ENCODE measurements around the gene FAM83D.

FAM83D gene

GRCh38 chr20:38926142-38926933 lies at the start of gene FAM83D:
Gene FAM83D, plus strand, starts transcription at chr20:38926417. Its CDS starts 26 bp downstream, at chr20:38926443.
- peak; percentile 82 for DNase-seq (ENCODE audit: low read depth, low spot score)
- H3K36me3 ChIP-seq (ENCODE audit: insufficient read depth, low read length): peaks cover 13% of the 10 kb centered on the region; the same call in 1 of the 2 replicates
- H3K4me3 ChIP-seq: peak within 1 kb of the TSS; percentile 95
- no peak within 1 kb of the TSS; the same call in 1 of the 2 replicates for H3K27ac ChIP-seq
- TF ChIP-seq FOXP2 (optimal IDR thresholded peaks at IDR 0.05; ENCODE audit: control extremely low read depth, extremely low read length, insufficient read depth) (no peak), POLR2AphosphoS5 (IDR thresholded peaks at IDR 0.05; ENCODE audit: borderline replicate concordance, low read depth, low read length) (peak; percentile 95), EZH2 (IDR thresholded peaks at IDR 0.05) (no peak)
- peak within 1 kb of the TSS; percentile 94 for H3K9ac ChIP-seq (ENCODE audit: insufficient read length)
- no peaks in the 10 kb centered on the region for H3K9me3 ChIP-seq (ENCODE audit: low read depth, low read length)

GRCh38 chr20:38877483-38877882 lies 48.7 kb upstream of the FAM83D start:
- DNase-seq (ENCODE audit: low read depth, low spot score): no peak
- Histone ChIP-seq H3K27ac (no peak overlapping the region), H3K9ac (ENCODE audit: insufficient read length) (no peak overlapping the region), H3K36me3 (ENCODE audit: insufficient read depth, low read length) (no peaks in the 10 kb centered on the region), H3K9me3 (ENCODE audit: low read depth, low read length) (no peaks in the 10 kb centered on the region), H3K4me3 (no peak overlapping the region)
- no peak for TF ChIP-seq POLR2AphosphoS5 (IDR thresholded peaks at IDR 0.05; ENCODE audit: borderline replicate concordance, low read depth, low read length)
- TF ChIP-seq EZH2 (IDR thresholded peaks at IDR 0.05): no peak
- TF ChIP-seq FOXP2 (optimal IDR thresholded peaks at IDR 0.05; ENCODE audit: control extremely low read depth, extremely low read length, insufficient read depth): no peak

DNA sequence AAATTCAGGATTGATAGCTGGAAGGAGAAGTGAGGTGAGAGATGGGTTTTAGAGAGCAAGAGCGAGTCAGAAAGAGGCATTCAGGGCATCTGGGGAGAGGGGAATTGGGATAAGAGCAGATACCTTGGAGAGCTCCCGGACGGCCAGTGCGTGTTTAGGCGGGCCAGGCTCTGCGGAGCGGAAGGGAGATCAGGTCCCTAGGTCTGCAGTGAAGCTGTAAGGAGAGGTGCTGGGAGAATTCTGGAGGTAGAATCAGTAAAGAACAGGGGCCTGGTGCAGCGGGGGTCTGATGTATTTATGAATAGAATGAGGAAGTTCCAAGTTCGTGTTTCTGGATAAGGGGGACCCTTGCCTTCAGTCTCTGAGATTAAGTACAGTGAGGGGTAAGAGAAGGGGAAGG lies 47.4 kb upstream of the FAM83D start:
- no peak overlapping the region for H3K9ac ChIP-seq (ENCODE audit: insufficient read length)
- no peak overlapping the region for H3K4me3 ChIP-seq
- no peaks in the 10 kb centered on the region for H3K9me3 ChIP-seq (ENCODE audit: low read depth, low read length)
- DNase-seq (ENCODE audit: low read depth, low spot score): no peak
- no peak for TF ChIP-seq POLR2AphosphoS5 (IDR thresholded peaks at IDR 0.05; ENCODE audit: borderline replicate concordance, low read depth, low read length)
- no peak for TF ChIP-seq EZH2 (IDR thresholded peaks at IDR 0.05)
- no peak for TF ChIP-seq FOXP2 (optimal IDR thresholded peaks at IDR 0.05; ENCODE audit: control extremely low read depth, extremely low read length, insufficient read depth)
- no peak overlapping the region for H3K27ac ChIP-seq
- no peaks in the 10 kb centered on the region for H3K36me3 ChIP-seq (ENCODE audit: insufficient read depth, low read length)

GRCh38 chr20:38880952-38881735 lies 45.1 kb upstream of the FAM83D start:
- H3K4me3 ChIP-seq: no peak overlapping the region
- TF ChIP-seq FOXP2 (optimal IDR thresholded peaks at IDR 0.05; ENCODE audit: control extremely low read depth, extremely low read length, insufficient read depth) (no peak), POLR2AphosphoS5 (IDR thresholded peaks at IDR 0.05; ENCODE audit: borderline replicate concordance, low read depth, low read length) (no peak), EZH2 (IDR thresholded peaks at IDR 0.05) (no peak)
- no peak for DNase-seq (ENCODE audit: low read depth, low spot score)

DNA sequence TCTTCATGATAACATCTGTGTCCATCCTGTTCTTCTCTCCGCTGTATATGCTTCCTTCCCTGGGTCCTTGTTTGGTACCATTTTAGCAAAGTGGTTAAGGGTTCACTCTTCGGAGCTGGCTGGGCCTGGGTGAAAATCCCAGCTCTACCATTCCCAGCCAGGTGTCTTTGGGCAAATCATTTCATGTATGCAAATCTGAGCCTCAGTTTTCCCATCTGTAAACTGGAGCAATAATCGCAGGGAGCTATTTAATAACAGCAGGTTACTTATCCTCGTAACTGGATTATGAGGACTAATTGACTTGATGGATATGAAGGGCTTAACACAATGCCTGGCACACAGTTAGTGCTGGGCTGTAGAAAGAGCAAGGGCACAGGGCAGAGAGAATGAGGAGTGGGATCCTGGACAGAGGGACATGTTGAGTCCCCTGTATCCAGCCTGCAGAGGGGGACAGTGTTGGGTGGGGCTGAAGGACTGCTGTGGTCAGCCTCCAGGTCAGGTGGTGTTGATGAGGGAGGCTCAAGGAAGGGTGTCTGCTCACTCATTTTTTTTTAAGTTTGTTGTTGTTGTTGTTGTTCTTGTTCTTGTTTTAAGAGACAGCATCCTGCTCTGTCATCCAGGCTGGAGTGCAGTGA lies 44.3 kb upstream of the FAM83D start:
- H3K9me3 ChIP-seq (ENCODE audit: low read depth, low read length): no peaks in the 10 kb centered on the region
- no peaks in the 10 kb centered on the region for H3K36me3 ChIP-seq (ENCODE audit: insufficient read depth, low read length)
- H3K9ac ChIP-seq (ENCODE audit: insufficient read length): no peak overlapping the region
- H3K4me3 ChIP-seq: no peak overlapping the region
- TF ChIP-seq FOXP2 (optimal IDR thresholded peaks at IDR 0.05; ENCODE audit: control extremely low read depth, extremely low read length, insufficient read depth): no peak
- TF ChIP-seq EZH2 (IDR thresholded peaks at IDR 0.05): no peak
- TF ChIP-seq POLR2AphosphoS5 (IDR thresholded peaks at IDR 0.05; ENCODE audit: borderline replicate concordance, low read depth, low read length): no peak
- no peak overlapping the region for H3K27ac ChIP-seq
- no peak for DNase-seq (ENCODE audit: low read depth, low spot score)

More at GRCh38 chr20:38880952-38881735, 45.1 kb upstream of the FAM83D start:
- Histone ChIP-seq H3K27ac (no peak overlapping the region), H3K9me3 (ENCODE audit: low read depth, low read length) (no peaks in the 10 kb centered on the region), H3K36me3 (ENCODE audit: insufficient read depth, low read length) (no peaks in the 10 kb centered on the region), H3K9ac (ENCODE audit: insufficient read length) (no peak overlapping the region)

DNA sequence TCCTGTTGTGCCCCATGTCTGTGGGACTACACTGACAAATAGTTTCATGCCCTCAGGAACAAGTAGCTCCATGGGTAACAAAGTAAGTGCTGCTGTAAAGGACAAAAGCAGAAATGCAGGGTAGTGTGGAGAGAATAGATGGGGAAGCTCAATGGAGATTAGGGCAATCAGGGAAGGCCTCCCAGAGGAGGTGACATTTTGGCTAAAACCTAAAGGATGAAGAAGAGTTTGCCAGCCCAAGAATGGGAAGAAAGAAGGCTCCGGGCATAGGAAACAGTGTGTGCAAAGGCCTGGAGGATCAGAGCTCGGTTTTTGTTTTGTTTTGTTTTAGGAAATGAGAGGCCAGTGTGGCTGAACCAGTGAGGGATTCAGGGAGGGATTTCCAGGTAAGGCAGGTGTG lies 43.6 kb upstream of the FAM83D start:
- Histone ChIP-seq H3K9ac (ENCODE audit: insufficient read length) (no peak overlapping the region), H3K27ac (no peak overlapping the region), H3K36me3 (ENCODE audit: insufficient read depth, low read length) (no peaks in the 10 kb centered on the region), H3K4me3 (no peak overlapping the region), H3K9me3 (ENCODE audit: low read depth, low read length) (no peaks in the 10 kb centered on the region)
- DNase-seq (ENCODE audit: low read depth, low spot score): no peak
- TF ChIP-seq EZH2 (IDR thresholded peaks at IDR 0.05): no peak
- no peak for TF ChIP-seq POLR2AphosphoS5 (IDR thresholded peaks at IDR 0.05; ENCODE audit: borderline replicate concordance, low read depth, low read length)
- TF ChIP-seq FOXP2 (optimal IDR thresholded peaks at IDR 0.05; ENCODE audit: control extremely low read depth, extremely low read length, insufficient read depth): no peak

DNA sequence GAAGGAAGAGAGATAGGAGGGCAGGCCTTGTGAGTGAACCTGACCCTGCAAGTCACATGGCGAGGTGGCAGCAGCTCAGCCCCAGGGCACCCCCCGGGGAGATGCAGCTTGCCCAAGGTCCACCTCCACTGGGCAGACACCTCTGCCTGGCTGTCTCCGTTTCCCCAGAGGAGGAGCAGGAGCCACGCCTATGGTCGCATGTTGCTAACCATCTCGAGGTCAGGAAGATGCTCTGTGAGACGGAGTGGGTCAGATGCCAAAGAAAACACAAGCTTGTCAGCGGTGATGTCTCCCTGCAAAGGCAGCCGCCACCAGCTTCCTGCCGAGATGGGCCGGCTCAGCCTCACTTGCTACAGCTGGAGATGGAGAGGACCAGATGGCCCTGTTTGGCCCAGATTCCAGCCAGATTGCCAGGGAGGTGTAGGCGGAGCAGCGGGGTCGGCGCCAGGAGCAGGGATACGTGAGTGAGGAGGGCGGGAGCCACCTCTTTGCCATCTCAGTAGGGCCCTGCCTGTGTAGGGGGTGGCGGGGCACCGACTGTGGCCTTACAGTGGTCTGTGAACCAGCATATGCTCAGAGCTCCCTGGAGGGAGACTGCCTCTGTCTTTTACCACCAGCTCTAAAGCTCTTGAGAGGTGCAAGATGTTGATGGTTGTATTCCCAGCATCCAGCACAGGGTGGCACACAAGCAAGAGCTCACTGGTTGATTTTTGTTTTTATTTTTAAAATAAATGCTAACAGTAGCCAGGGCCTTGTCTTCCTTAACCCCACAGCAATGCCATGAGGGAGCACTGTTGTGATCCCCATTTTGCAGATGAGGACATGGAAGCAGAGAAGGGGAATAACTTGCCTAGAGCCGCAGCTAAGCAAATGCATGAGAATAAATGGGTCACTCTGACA lies 42.9 kb upstream of the FAM83D start:
- Histone ChIP-seq H3K36me3 (ENCODE audit: insufficient read depth, low read length) (no peaks in the 10 kb centered on the region), H3K9ac (ENCODE audit: insufficient read length) (no peak overlapping the region), H3K4me3 (no peak overlapping the region), H3K27ac (no peak overlapping the region), H3K9me3 (ENCODE audit: low read depth, low read length) (no peaks in the 10 kb centered on the region)
- no peak for TF ChIP-seq EZH2 (IDR thresholded peaks at IDR 0.05)
- no peak for DNase-seq (ENCODE audit: low read depth, low spot score)

All from SK-N-MC (cell line).